Subcutaneous abdominal adipose tissue (tissue), 5 donors: ENCODE data around the gene RORC.
A peak's percentile ranks its signal among the peaks of the same experiment; 100 is the strongest.
"Not testable (repeated sequence)": the region's sequence is repeated elsewhere in the genome, so short reads cannot be mapped to it uniquely, and the experiment has no call there.

Source experiments
- H3K27ac ChIP-seq: one replicate; pipeline ENCODE4 v1.7.0; 2013; ENCODE audit warnings: low read depth, mild to moderate bottlenecking, inconsistent platforms, low read length, moderate library complexity
- H3K27me3 ChIP-seq, 5 donors: one replicate each; pipeline ENCODE4 v1.7.0; 2013; ENCODE audit warnings: low read length in 5 of 5, inconsistent platforms in 1 of 5; ENCODE audit not compliant: control insufficient read depth in 5 of 5, insufficient read depth in 4 of 5
- H3K36me3 ChIP-seq, 5 donors: one replicate each; pipeline ENCODE4 v1.7.0; 2013; ENCODE audit warnings: low read length in 5 of 5; ENCODE audit not compliant: control insufficient read depth in 5 of 5, insufficient read depth in 5 of 5
- H3K4me1 ChIP-seq, 5 donors: one replicate each; pipeline ENCODE4 v1.7.0; 2013; ENCODE audit warnings: low read length in 5 of 5, mild to moderate bottlenecking in 3 of 5, moderate library complexity in 1 of 5; ENCODE audit not compliant: control insufficient read depth in 5 of 5, insufficient read depth in 5 of 5
- H3K4me3 ChIP-seq, 5 donors: one replicate each; pipeline ENCODE4 v1.7.0; 2013; ENCODE audit warnings: low read length in 5 of 5, low read depth in 1 of 5
- H3K9ac ChIP-seq, 5 donors: one replicate each; pipeline ENCODE4 v1.7.0; 2013; ENCODE audit warnings: low read length in 5 of 5, mild to moderate bottlenecking in 4 of 5, moderate library complexity in 3 of 5
- H3K9me3 ChIP-seq, 5 donors: one replicate each; pipeline ENCODE4 v1.7.0; 2013; ENCODE audit warnings: low read length in 5 of 5; ENCODE audit not compliant: control insufficient read depth in 5 of 5
- donor health status: healthy.
- donor health status: healthy.
- donor health status: healthy.
- donor health status: healthy.
- donor health status: healthy.

RORC gene

GRCh38 chr1:151768351-151769066 lies 63.1 kb downstream of the RORC start:
- not testable (repeated sequence) for H3K9ac ChIP-seq, H3K4me3 ChIP-seq, H3K9me3 ChIP-seq, H3K27me3 ChIP-seq, H3K27ac ChIP-seq, H3K36me3 ChIP-seq
- H3K4me1 ChIP-seq = peaks cover 2 to 16% (median 8%) of the 10 kb centered on the region in 5 donors

GRCh38 chr1:151763990-151764389 lies 67.6 kb downstream of the RORC start:
- no peaks in the 10 kb centered on the region for H3K9me3 ChIP-seq
- H3K27me3 ChIP-seq = no peaks in the 10 kb centered on the region
- peak overlapping the region; percentile 79 to 93 (median 83) for H3K4me3 ChIP-seq
- H3K27ac ChIP-seq = peak overlapping the region; percentile 83
- peaks cover 11 to 29% (median 25%) of the 10 kb centered on the region in 5 donors for H3K36me3 ChIP-seq
- H3K9ac ChIP-seq = peak overlapping the region; percentile 71 to 92 (median 87)
- H3K4me1 ChIP-seq = peaks cover 2 to 21% (median 15%) of the 10 kb centered on the region in 5 donors

- Histone ChIP-seq H3K4me1 (peaks cover 2 to 18% (median 15%) of the 10 kb centered on the region in 5 donors), H3K9me3 (no peaks in the 10 kb centered on the region), H3K27me3 (no peaks in the 10 kb centered on the region), H3K4me3 (peak within 1 kb of the TSS; percentile 79 to 93 (median 83)), H3K27ac (peak within 1 kb of the TSS; percentile 83), H3K36me3 (peaks cover 11 to 36% (median 30%) of the 10 kb centered on the region in 5 donors), H3K9ac (peak within 1 kb of the TSS; percentile 71 to 92 (median 87))
These were observed 68.4 kb downstream of the RORC start, which contains the start of gene MRPL9 for GRCh38 chr1:151762941-151763921. Gene MRPL9, minus strand, starts transcription at chr1:151763496. Its CDS starts 17 bp downstream, at chr1:151763479.

- Histone ChIP-seq H3K4me1 (peaks cover 0 to 15% (median 14%) of the 10 kb centered on the region in 5 donors), H3K9ac (no peak overlapping the region), H3K36me3 (peaks cover 11 to 52% (median 40%) of the 10 kb centered on the region in 5 donors), H3K27ac (no peak overlapping the region), H3K27me3 (no peaks in the 10 kb centered on the region), H3K4me3 (no peak overlapping the region), H3K9me3 (no peaks in the 10 kb centered on the region)
These were observed 70.8 kb downstream of the RORC start for GRCh38 chr1:151760597-151761385.

- H3K36me3 ChIP-seq = peaks cover 11 to 52% (median 40%) of the 10 kb centered on the region in 5 donors
- no peak overlapping the region for H3K9ac ChIP-seq
- H3K27ac ChIP-seq = no peak overlapping the region
- H3K4me3 ChIP-seq = no peak overlapping the region
- no peaks in the 10 kb centered on the region for H3K27me3 ChIP-seq
- no peaks in the 10 kb centered on the region for H3K9me3 ChIP-seq
- peaks cover 0 to 14% (median 12%) of the 10 kb centered on the region in 5 donors for H3K4me1 ChIP-seq
These were observed 72.4 kb downstream of the RORC start for GRCh38 chr1:151759241-151759640.

GRCh38 chr1:151756291-151756690 lies 75.3 kb downstream of the RORC start:
- Histone ChIP-seq H3K27me3 (peaks cover 0 to 2% (median 0%) of the 10 kb centered on the region in 5 donors), H3K4me3 (no peak overlapping the region), H3K36me3 (peaks cover 11 to 45% (median 34%) of the 10 kb centered on the region in 5 donors), H3K4me1 (no peaks in the 10 kb centered on the region), H3K9ac (no peak overlapping the region), H3K27ac (no peak overlapping the region), H3K9me3 (no peaks in the 10 kb centered on the region)
